CD4-positive, alpha-beta T cell treated with Interleukin-17A for 4 hours (primary cell): ENCODE data around the gene LARGE1.

ENCODE experiments used
- DNase-seq: peaks from one replicate; pipeline ENCODE4 v3.0.0-alpha.2; 2020; ENCODE audit warnings: mixed read lengths

LARGE1 gene

DNA sequence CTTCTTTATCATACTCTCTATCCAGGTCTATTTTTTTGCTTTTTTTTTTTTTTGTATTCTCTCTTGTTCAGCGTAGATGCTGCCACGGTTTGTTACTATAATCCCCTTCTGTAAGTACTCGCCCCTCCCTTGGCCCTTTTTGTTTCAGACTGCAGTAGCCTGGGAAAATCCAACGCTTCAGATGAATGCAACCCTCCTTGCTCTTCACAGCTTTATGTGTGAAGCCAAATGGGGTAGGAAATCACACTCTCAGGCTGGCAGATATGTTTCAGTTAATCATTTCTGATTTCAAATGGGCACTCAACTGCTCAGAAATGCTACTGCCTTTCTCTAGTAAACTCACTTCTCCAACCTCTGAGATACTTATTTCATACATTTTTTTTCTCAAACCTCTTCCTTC lies 149.1 kb downstream of the LARGE1 start:
- DNase-seq, result no peak

DNA sequence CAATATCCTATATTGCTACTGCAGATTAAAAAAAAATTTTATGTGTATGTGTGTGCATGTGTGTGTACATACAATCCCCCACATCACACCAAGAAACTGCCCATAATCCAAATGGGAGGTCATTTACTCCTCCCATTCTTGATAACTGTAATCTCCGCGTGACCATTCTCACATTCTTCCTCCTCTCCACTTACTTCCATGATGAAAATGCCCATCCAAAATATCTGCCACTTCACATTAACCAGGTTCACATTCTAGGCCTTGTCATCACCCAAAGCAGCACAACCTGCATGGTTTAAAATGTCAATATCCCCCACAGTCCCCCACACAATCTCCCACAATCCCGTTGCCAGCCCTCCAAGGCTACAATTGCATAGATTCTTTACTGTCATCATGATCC lies 149.6 kb downstream of the LARGE1 start:
- no peak for DNase-seq

DNA sequence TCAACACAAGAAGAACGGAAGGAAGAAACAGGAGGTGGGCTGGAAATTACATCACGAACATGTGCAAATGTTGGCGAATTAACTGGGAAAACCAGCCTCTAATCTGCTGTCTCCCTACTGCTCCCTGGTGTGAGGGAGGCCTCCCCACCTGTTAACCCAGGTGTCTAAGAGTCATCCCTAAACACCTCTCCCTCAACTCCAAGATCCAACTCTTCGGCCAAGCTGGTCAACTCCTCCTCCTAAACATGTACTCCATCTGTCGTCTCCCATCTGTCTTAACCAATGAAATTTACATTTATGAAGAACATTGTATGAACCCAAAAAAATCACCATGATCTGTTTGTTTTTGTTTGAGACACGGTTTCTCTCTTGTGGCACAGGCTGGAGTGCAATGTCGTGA lies 154.2 kb downstream of the LARGE1 start:
- no peak for DNase-seq

GRCh38 chr22:33758961-33759360 lies 161.3 kb downstream of the LARGE1 start:
- no peak for DNase-seq

DNA sequence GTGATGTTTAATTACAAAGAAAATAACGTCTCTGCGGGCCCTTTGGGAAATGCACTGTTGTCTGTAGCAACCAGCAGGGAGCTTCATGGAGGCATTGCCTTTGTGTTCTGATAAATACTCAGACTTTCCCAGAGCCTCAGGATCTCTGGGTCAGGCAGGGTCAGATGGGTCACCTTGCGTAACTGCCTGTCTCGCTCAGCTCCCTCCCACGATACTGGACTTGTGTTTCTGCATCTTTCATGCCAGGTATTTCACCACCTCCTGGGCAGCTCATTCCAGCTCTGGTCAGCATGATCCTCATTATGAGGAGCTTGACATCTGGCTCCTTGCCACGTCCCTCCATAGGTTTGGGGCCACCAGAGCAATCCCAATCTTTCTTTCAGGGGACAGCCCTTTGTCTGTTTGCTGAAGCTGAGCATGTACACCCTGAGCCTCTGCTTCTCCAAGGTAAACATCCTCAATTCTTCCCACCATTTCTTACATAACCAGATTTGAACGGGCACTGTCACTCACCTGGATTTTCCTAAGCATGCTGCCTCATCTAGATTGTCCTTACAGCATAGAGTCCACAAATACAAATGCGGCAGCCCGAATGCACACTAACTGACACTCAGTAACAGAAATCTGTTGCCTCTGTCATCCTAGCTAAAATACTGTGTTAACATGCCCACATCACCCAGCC lies 162.3 kb downstream of the LARGE1 start:
- no peak for DNase-seq

GRCh38 chr22:33757041-33757801 lies 163.1 kb downstream of the LARGE1 start:
- no peak for DNase-seq

- DNase-seq, result no peak
These were observed 163.7 kb downstream of the LARGE1 start for GRCh38 chr22:33756508-33756949.

DNA sequence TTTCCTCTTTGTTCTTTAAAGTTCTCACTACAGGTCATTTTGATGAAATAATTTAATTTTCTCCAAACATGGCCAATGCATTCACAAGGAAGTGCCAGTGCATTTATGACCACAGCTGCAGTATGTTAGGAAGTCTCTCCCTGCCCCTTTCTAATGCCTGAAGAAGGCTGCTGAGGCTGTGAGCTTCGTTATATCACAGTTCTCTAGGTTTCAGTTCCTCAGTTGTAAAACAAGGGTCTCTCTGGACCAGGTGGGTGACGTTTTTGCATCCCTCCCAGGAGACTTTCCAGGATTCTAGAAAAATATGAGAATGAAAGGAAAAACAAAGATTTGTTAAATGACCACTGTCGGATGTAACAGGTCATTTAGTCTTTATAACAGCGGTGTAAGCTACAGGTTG lies 171.6 kb downstream of the LARGE1 start:
- no peak for DNase-seq

GRCh38 chr22:33747576-33748180 lies 172.6 kb downstream of the LARGE1 start:
- DNase-seq, result no peak

DNA sequence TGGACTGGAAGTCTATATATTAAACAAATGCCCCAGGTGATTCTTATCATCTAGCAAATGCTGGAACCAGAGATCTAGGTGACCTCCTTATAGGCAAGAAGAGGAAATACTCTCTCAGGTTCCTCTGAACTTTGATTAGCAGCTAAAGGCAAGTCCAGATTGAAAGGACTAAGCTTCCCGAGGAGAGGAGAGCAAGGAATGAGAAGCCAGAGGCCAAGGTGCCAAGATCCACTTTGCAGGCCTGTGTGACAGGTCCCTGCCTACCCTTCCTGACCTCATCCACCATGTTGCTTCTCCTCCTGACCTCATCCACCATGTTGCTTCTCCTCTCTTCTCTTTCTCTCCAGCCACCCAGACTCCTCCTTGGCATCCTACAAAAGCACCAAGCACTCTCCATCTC lies 173.2 kb downstream of the LARGE1 start:
- DNase-seq, result no peak

DNA sequence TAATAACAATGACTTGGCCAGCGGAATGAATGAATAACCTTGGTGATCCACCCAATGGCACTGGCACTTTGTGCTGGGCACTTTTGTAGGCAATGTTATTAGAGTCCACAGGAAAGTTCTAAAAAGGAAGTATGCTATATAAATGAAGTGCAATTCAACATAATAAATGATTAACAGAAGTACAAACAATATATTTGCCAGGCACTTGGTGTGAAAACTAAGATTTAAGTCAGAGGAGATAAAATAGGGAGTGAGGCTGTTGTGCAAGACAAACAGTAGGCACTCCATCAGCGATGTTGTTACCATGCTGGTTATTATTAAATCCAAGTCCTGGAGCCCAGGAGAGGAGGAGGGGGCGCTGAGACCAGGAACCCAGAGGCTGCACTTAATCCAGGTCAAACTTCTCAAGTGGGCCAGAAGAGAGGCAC lies 173.8 kb downstream of the LARGE1 start:
- no peak for DNase-seq

GRCh38 chr22:33745501-33745900 lies 174.8 kb downstream of the LARGE1 start:
- no peak for DNase-seq

GRCh38 chr22:33743756-33744155 lies 176.5 kb downstream of the LARGE1 start:
- no peak for DNase-seq

GRCh38 chr22:33741025-33741424 lies 179.3 kb downstream of the LARGE1 start:
- DNase-seq, result no peak

GRCh38 chr22:33739516-33739915 lies 180.8 kb downstream of the LARGE1 start:
- no peak for DNase-seq

GRCh38 chr22:33737662-33738061 lies 182.6 kb downstream of the LARGE1 start:
- DNase-seq, result no peak

GRCh38 chr22:33735978-33736377 lies 184.3 kb downstream of the LARGE1 start:
- DNase-seq, result no peak

- DNase-seq, result no peak
These were observed 191.4 kb downstream of the LARGE1 start for GRCh38 chr22:33728847-33729246.

GRCh38 chr22:33726294-33726734 lies 194.0 kb downstream of the LARGE1 start:
- DNase-seq, result no peak

DNA sequence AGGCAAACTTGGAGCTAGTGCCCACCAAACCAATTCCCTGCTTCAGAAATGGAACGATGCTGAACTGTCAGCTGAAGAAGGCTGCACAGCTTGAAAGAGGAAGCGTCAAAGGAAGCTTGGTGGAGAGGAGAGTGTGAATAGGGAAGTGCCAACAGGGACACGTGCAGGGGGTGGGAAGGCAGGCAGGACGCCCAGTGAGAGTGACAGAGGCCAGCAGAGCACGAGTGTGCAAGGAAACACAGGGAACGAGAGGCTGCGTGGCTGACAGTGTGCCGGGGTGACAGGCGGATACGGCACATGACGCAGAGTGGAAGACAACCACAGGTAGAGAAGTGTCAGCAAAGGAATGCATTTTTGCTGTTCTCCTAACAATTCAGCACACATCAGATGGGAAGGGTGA lies 196.4 kb downstream of the LARGE1 start:
- no peak for DNase-seq

DNA sequence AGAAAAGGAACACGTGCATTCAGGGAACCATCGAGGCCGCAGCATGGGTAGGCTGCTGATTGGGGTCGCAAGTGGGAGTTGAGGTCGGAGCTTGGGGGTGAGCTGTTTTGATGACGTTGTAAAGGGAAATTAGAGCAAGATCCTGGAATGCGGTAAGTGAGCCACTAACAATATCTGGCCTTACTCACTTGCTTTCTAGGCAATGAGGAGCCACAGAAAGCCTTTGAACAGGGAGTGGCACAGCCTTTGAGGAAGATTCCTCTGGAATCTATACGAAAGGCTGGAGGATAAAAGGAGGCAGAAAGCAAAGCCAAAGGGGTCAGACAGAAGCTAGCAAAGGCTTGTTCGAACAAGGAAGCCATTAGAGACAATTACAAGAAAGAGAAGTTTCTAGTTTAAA lies 197.5 kb downstream of the LARGE1 start:
- no peak for DNase-seq

DNA sequence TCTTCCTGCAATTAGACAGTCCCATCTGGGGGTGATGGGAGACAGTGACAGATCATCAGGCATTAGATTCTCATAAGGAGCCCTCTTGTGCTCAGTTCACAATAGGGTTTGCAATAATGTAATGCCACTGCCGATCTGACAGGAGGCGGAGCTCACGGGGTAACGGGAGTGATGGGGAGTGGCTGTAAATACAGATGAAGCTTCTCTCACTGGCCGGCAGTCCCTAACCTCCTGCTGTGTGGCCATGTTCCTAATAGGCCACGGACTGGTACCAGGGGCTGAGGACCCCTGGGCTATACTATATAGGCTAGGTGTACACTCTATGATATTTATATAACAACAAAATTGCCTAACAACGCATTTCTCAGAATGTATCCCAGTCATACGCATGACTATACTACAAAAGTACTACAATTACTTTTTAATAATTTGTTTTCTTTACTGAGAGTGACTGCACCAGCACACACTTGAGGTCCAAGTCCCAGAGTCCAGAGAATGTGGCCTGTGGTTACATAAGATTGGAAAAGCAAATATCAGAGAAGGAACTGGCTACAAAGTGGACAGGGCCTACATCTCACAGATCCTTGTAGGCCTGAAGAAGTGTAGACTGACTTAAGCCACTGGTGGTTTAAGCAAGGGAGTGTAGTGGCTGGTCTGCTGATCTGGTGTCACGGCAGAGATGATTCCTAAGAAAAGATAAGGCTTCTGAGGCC lies 200.0 kb downstream of the LARGE1 start:
- no peak for DNase-seq

DNA sequence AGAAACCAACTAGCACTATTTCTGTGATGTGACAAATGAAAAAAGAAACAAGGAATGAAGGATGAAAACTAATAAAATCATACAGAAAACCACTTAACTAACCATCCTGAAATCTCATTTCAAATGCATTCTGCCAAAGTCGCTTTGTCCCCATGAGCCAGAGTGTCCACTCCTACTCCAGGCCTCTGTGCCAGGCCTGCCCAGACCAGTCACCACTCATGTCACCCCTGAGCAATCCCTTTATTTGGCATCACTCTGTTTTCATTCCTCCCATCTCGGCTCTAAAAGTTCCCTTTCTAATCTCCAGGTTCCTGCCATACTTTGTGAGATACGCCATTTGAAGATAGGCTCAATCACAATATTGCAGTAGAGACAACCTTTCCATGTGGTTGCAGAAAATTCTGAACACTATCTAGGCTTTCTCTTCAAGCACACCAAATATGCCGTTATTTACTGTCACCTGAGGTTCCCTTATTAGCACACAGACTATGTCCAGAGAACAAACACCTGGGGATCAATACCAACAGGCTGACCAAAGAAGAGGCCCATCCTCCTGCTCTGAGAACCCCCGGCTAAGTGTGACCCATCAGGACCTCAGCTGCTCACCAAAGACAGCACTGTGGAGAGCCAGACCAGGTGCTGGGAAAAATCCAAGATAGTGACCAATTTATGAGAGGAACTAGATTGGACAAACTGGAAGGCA lies 202.4 kb downstream of the LARGE1 start:
- no peak for DNase-seq
